Neural cell (in vitro differentiated cells): Measurements from ENCODE around the gene DMGDH. TPM values are rescaled to one million over a fixed set of nuclear protein-coding genes. Genes with fewer than 3 reads are reported as not detected.

Experiments used
- H2AFZ ChIP-seq: fragments of 200-600, 300-800 bp; sonication (generic), shearing (Covaris generic); 2 replicates; pipeline ENCODE4 v1.6.0; 2014; ENCODE audit warnings: low read depth, mild to moderate bottlenecking, antibody characterized with exemption, low read length, moderate library complexity
- H3F3A ChIP-seq: fragments of 200-600 bp; shearing (Covaris generic); 2 replicates; pipeline ENCODE4 v1.6.1; 2016; ENCODE audit warnings: mild to moderate bottlenecking, moderate library complexity, mixed read lengths, antibody characterized with exemption, low read length; ENCODE audit not compliant: insufficient read depth, poor library complexity, severe bottlenecking
- H3K27ac ChIP-seq: fragments of 200-600, 300-800 bp; sonication (generic), shearing (Covaris generic); 2 replicates; pipeline ENCODE4 v1.5.1; 2014; ENCODE audit warnings: mild to moderate bottlenecking, low read length, moderate library complexity
- H3K27me3 ChIP-seq: fragments of 300-800, 200-600 bp; sonication (generic), shearing (Covaris generic); 2 replicates; pipeline ENCODE4 v1.6.0; 2014; ENCODE audit warnings: mild to moderate bottlenecking, low read depth, low read length, moderate library complexity; ENCODE audit not compliant: insufficient read depth
- H3K36me3 ChIP-seq: fragments of 300-800, 200-600 bp; sonication (generic), shearing (Covaris generic); 2 replicates; pipeline ENCODE4 v1.5.1; 2014; ENCODE audit warnings: mild to moderate bottlenecking, antibody characterized with exemption, low read length, moderate library complexity; ENCODE audit not compliant: insufficient read depth
- H3K4me2 ChIP-seq: fragments of 300-800, 200-600 bp; sonication (generic), shearing (Covaris generic); 2 replicates; pipeline ENCODE4 v1.6.0; 2014; ENCODE audit warnings: mild to moderate bottlenecking, low read length
- H3K4me3 ChIP-seq: fragments of 300-800, 200-600 bp; sonication (generic), shearing (Covaris generic); 2 replicates; pipeline ENCODE4 v1.5.1; 2014; ENCODE audit warnings: mild to moderate bottlenecking, low read length, moderate library complexity
- H3K79me2 ChIP-seq: fragments of 200-600 bp; shearing (Covaris generic); replicated peaks from 2 replicates; pipeline ENCODE4 v1.6.0; 2014; ENCODE audit warnings: mild to moderate bottlenecking, low read length, moderate library complexity; ENCODE audit not compliant: insufficient read depth
- H3K9ac ChIP-seq: fragments of 300-800, 200-600 bp; sonication (generic), shearing (Covaris generic); 2 replicates; pipeline ENCODE4 v1.6.1; 2016; ENCODE audit warnings: mild to moderate bottlenecking, low read length, mixed read lengths
- H3K9me2 ChIP-seq: fragments of 200-600 bp; shearing (Covaris generic); 2 replicates; pipeline ENCODE4 v1.6.1; 2016; ENCODE audit warnings: mild to moderate bottlenecking, low read length, mixed read lengths; ENCODE audit not compliant: insufficient read depth
- H3K9me3 ChIP-seq: fragments of 200-600, 300-800 bp; sonication (generic), shearing (Covaris generic); 2 replicates; pipeline ENCODE4 v1.6.1; 2016; ENCODE audit warnings: mild to moderate bottlenecking, mixed run types, low read length, moderate library complexity, mixed read lengths
- H4K20me1 ChIP-seq: fragments of 200-600 bp; shearing (Covaris generic); 2 replicates; pipeline ENCODE4 v1.6.1; 2016; ENCODE audit warnings: mild to moderate bottlenecking, mixed run types; ENCODE audit not compliant: insufficient read depth
- CTCF ChIP-seq: fragments of 450-650 bp; IDR thresholded peaks from 2 replicates; pipeline ENCODE4 v1.5.1; 2014; ENCODE audit warnings: antibody characterized with exemption, mild to moderate bottlenecking, moderate library complexity; ENCODE audit not compliant: poor library complexity, severe bottlenecking
- EP300 ChIP-seq: fragments of 450-650 bp; conservative IDR thresholded peaks from 2 replicates; pipeline ENCODE4 v1.6.1; 2014; ENCODE audit warnings: antibody characterized with exemption, mild to moderate bottlenecking, moderate library complexity; ENCODE audit not compliant: poor library complexity, severe bottlenecking
- EZH2 ChIP-seq: fragments of 200-600, 300-800 bp; shearing (Covaris generic), sonication (generic); IDR thresholded peaks from 2 replicates; pipeline ENCODE4 v1.6.1; 2014; ENCODE audit warnings: antibody characterized with exemption, low read length, borderline replicate concordance, mild to moderate bottlenecking; ENCODE audit not compliant: insufficient read depth, poor library complexity, severe bottlenecking
- MXI1 ChIP-seq: fragments of 450-650 bp; conservative IDR thresholded peaks from 2 replicates; pipeline ENCODE4 v1.6.1; 2014; ENCODE audit warnings: antibody characterized with exemption, mild to moderate bottlenecking; ENCODE audit not compliant: poor library complexity, severe bottlenecking
- POLR2AphosphoS5 ChIP-seq: IDR thresholded peaks from 2 replicates; pipeline ENCODE4 v1.6.1; 2012
- RAD21 ChIP-seq: fragments of 450-650 bp; conservative IDR thresholded peaks from 2 replicates; pipeline ENCODE4 v1.6.1; 2014; ENCODE audit warnings: antibody characterized with exemption, mild to moderate bottlenecking, moderate library complexity
- REST ChIP-seq: IDR thresholded peaks from 2 replicates; pipeline ENCODE4 v1.6.1; 2012; ENCODE audit warnings: borderline replicate concordance
- SMC3 ChIP-seq: fragments of 450-650 bp; conservative IDR thresholded peaks from 2 replicates; pipeline ENCODE4 v1.6.1; 2014; ENCODE audit warnings: antibody characterized with exemption, mild to moderate bottlenecking, moderate library complexity; ENCODE audit not compliant: poor library complexity
- TAF1 ChIP-seq: IDR thresholded peaks from 2 replicates; pipeline ENCODE4 v1.6.1; 2012; ENCODE audit warnings: low read depth
- polyA plus RNA-seq: library from polyadenylated mRNA; depleted of rRNA; stranded (reverse); fragments of >200 nt; gene quantifications from 2 replicates; pipeline ENCODE4 v1.2.3, GENCODE V29; 2014

Gene DMGDH
- polyA plus RNA-seq, 1 donor from 2014 or later, result 0.93 TPM

DNA sequence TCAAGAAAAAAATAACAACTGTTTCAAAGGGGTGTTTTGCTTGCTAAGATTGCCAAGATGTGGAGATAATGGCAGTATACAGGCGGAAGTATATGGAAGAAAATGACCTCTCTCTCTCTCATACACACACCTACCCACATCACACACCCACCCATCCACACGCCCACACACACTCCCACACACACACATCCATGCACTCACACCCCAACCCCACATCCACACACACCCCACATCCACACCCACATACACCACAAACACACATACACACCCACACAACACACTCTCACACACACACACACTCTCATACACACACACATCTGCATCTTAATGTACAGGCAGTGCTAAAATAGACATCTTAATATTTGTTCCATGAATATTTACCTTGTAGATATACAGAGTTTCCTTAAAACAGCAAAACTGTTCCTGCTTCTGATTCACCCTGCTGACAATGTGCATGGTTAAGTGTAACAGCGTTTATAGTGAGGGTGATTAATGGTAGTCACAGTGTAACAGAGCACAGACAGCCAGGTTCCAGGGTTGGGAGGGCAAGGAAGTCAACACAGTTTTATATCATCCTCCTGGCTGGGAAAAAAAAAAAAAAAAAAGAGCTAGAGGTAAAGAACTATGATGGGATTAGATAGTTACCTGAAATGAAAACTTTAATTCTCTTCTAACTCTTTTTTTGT is 8.3 kb upstream of the DMGDH start:
- Histone ChIP-seq H3K4me3 (no peak overlapping the region), H3K9me3 (no peaks in the 10 kb centered on the region), H3K4me2 (no peak overlapping the region), H3K27me3 (no peaks in the 10 kb centered on the region), H3K79me2 (no peaks in the 10 kb centered on the region), H4K20me1 (no peaks in the 10 kb centered on the region), H2AFZ (no peak overlapping the region), H3K36me3 (no peaks in the 10 kb centered on the region), H3K27ac (no peak overlapping the region), H3K9me2 (no peaks in the 10 kb centered on the region), H3F3A (no peaks in the 10 kb centered on the region), H3K9ac (no peak overlapping the region)
- TF ChIP-seq SMC3 (no peak), MXI1 (no peak), REST (no peak), POLR2AphosphoS5 (no peak), EZH2 (no peak), CTCF (no peak), RAD21 (no peak), EP300 (no peak), TAF1 (no peak)

DNA sequence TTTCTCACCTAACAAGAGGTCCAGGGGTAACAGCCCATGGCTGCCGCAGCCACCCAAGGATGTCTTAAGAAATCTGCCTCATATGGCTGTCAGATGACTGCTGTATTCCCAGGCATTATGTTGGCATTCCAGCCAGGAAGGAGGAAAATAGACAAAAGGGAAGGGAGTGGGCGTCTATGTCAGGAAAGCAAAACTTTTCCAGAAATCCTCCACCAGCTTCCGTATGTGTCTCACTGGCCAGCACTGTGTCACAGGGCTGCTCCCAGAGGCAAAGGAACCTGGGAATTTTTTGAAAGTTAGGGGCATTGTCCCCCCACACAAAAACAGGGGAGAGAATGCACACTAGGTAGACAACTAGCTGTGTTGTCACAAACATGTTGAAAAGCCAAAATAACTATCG is 7.3 kb upstream of the DMGDH start:
- TF ChIP-seq TAF1 (no peak), EP300 (no peak), RAD21 (no peak), EZH2 (no peak), MXI1 (no peak), SMC3 (no peak), CTCF (no peak), POLR2AphosphoS5 (no peak), REST (no peak)
- Histone ChIP-seq H3K27ac (no peak overlapping the region), H3K27me3 (no peaks in the 10 kb centered on the region), H3F3A (no peaks in the 10 kb centered on the region), H4K20me1 (no peaks in the 10 kb centered on the region), H3K9me3 (no peaks in the 10 kb centered on the region), H3K9me2 (no peaks in the 10 kb centered on the region), H3K36me3 (no peaks in the 10 kb centered on the region), H2AFZ (no peak overlapping the region), H3K79me2 (no peaks in the 10 kb centered on the region), H3K9ac (no peak overlapping the region), H3K4me3 (no peak overlapping the region), H3K4me2 (no peak overlapping the region)
